ENCODE results near the gene AWAT1. TPM values are rescaled to one million over a fixed set of nuclear protein-coding genes. Genes with fewer than 3 reads are reported as not detected.

AWAT1 gene
- total RNA-seq, 1 experiment from 2014 or later: not detected

DNA sequence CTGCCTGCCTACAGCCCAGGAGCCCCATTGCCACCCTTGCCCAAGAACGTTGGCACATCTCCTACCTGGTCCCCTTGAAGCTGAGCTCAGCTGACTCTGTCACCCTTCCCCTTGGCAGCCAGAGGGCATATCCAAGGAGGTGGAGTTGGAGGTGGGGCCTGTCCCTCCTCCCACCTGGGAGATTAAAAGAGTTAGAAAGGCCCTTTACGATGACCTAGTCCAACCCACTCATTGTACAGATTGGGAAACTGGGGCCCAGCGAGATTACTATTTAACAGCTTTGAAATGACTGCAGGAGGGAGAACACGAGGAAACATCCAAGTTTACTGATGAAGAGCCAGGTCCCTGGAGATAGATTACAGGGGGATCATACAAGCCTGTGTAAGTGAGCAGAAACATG is 25.6 kb downstream of the AWAT1 start, which contains the start of gene P2RY4:
TSS of gene P2RY4 (minus strand) at position 101 of the 400 bp plus-strand sequence. CDS start 580 bp downstream, outside the sequence.
- H3K36me3 Mint-ChIP-seq (ENCODE audit: insufficient read depth in 1 of 3, low read depth in 3 of 3): peaks cover 0 to 4% (median 3%) of the 10 kb centered on the region in 3 experiments; a peak in 2 of 7 replicates
- H3K9me3 Mint-ChIP-seq: peaks cover 64 to 73% of the 10 kb centered on the region in 2 experiments

More for the DNA sequence above, 25.6 kb downstream of the AWAT1 start, which contains the start of gene P2RY4:
- no peak within 1 kb of the TSS for H3K4me3 Mint-ChIP-seq
- no peak within 1 kb of the TSS for H3K4ac ChIP-seq (ENCODE audit: low read depth, low read length)
- no peaks in the 10 kb centered on the region for H3K79me2 ChIP-seq (ENCODE audit: insufficient read depth, low read length)
- no peak within 1 kb of the TSS for H3K4me2 ChIP-seq (ENCODE audit: insufficient read depth, insufficient read length, low read length)
- no peak within 1 kb of the TSS for H4K91ac ChIP-seq (ENCODE audit: insufficient read length, low read depth, low read length)
- H3K14ac ChIP-seq (ENCODE audit: insufficient read depth, low read length): no peak within 1 kb of the TSS
- no peak within 1 kb of the TSS for H2BK5ac ChIP-seq (ENCODE audit: insufficient read length, low read length)
- no peak within 1 kb of the TSS for H2BK20ac ChIP-seq (ENCODE audit: low read depth, low read length, poor library complexity, severe bottlenecking)
- H3K27ac ChIP-seq (ENCODE audit: insufficient read length, low read depth, low read length): no peak within 1 kb of the TSS
- H2BK12ac ChIP-seq (ENCODE audit: insufficient read length, low read depth, low read length): no peak within 1 kb of the TSS
- H4K20me1 ChIP-seq (ENCODE audit: control insufficient read depth, insufficient read depth, insufficient read length): no peaks in the 10 kb centered on the region
- H2AK5ac ChIP-seq (ENCODE audit: insufficient read length, low read length): no peak within 1 kb of the TSS
- no peak for DNase-seq
- no peak within 1 kb of the TSS for H4K5ac ChIP-seq (ENCODE audit: insufficient read length, low read depth, low read length)
- peaks cover 37% of the 10 kb centered on the region for H3K9me3 ChIP-seq (ENCODE audit: control insufficient read depth, low read depth, low read length)
- H3K27me3 ChIP-seq (ENCODE audit: insufficient read depth, low read length): no peaks in the 10 kb centered on the region
- no peak within 1 kb of the TSS for H2AFZ ChIP-seq (ENCODE audit: low read length)
- H3K4me1 Mint-ChIP-seq: peaks cover 6 to 8% of the 10 kb centered on the region in 2 experiments; a peak in 3 of 4 replicates
- no peak within 1 kb of the TSS; a peak in 2 of 7 replicates for H3K27ac Mint-ChIP-seq
- no peak within 1 kb of the TSS for H3K9ac ChIP-seq (ENCODE audit: extremely low read depth, insufficient read length, low read length)
- H3K79me1 ChIP-seq (ENCODE audit: insufficient read depth, low read depth, low read length, poor library complexity, severe bottlenecking): no peaks in the 10 kb centered on the region
- H3K4me1 ChIP-seq (ENCODE audit: insufficient read depth, low read length): no peaks in the 10 kb centered on the region
- H4K8ac ChIP-seq (replicated peaks; ENCODE audit: insufficient read length, low read depth, low read length): no peak within 1 kb of the TSS
- H3K23me2 ChIP-seq (ENCODE audit: insufficient read length, low read depth, low read length, poor library complexity, severe bottlenecking): no peaks in the 10 kb centered on the region
- H2BK15ac ChIP-seq (ENCODE audit: low read depth, low read length): no peak within 1 kb of the TSS
- no peak within 1 kb of the TSS for H3K18ac ChIP-seq (ENCODE audit: insufficient read length, low read depth, low read length)
- peaks cover 2% of the 10 kb centered on the region for H3K27me3 Mint-ChIP-seq (ENCODE audit: low read depth)
- WGBS (ENCODE audit: extremely low coverage, insufficient read length, low lambda C conversion rate): no CpG with 5 or more reads among the region's 4 CpGs
- H3T11ph ChIP-seq (ENCODE audit: low read length): no peak within 1 kb of the TSS
- no peak for TF ChIP-seq CTCF (conservative IDR thresholded peaks at IDR 0.05)
- no peak within 1 kb of the TSS for H3K56ac ChIP-seq (ENCODE audit: insufficient read length, low read depth, low read length)
- H3K23ac ChIP-seq (ENCODE audit: insufficient read length, low read depth, low read length): no peak within 1 kb of the TSS
- H2BK120ac ChIP-seq (ENCODE audit: low read depth, low read length, poor library complexity, severe bottlenecking): no peak within 1 kb of the TSS
